ENCODE results near the gene PTPRJ. TPM values are rescaled to one million over a fixed set of nuclear protein-coding genes. Genes with fewer than 3 reads are reported as not detected.
"Not testable (repeated sequence)": the region's sequence is repeated elsewhere in the genome, so short reads cannot be mapped to it uniquely, and the experiment has no call there.

Gene PTPRJ
- total RNA-seq, 1 experiment from 2014 or later, result 19.9 TPM

- no peak for DNase-seq (ENCODE audit: low spot score)
Measured at GRCh38 chr11:48017831-48018527, 37.6 kb downstream of the PTPRJ start.

- DNase-seq (ENCODE audit: low spot score), result no peak
Measured at GRCh38 chr11:48018528-48019216, 38.3 kb downstream of the PTPRJ start.

- no peak for DNase-seq (ENCODE audit: low spot score)
Measured at GRCh38 chr11:48019217-48019584, 38.8 kb downstream of the PTPRJ start.

- DNase-seq (ENCODE audit: low spot score), result no peak
Measured at GRCh38 chr11:48019595-48019994, 39.2 kb downstream of the PTPRJ start.

- DNase-seq (ENCODE audit: low spot score), result no peak
Measured at GRCh38 chr11:48020092-48020755, 39.9 kb downstream of the PTPRJ start.

GRCh38 chr11:48021201-48021820 is 41.0 kb downstream of the PTPRJ start:
- DNase-seq (ENCODE audit: low spot score), result not testable (repeated sequence)

GRCh38 chr11:48022445-48022844 is 42.1 kb downstream of the PTPRJ start:
- DNase-seq (ENCODE audit: low spot score), result no peak

- not testable (repeated sequence) for DNase-seq (ENCODE audit: low spot score)
Measured at GRCh38 chr11:48023608-48024007, 43.2 kb downstream of the PTPRJ start.

GRCh38 chr11:48024635-48025071 is 44.3 kb downstream of the PTPRJ start:
- DNase-seq (ENCODE audit: low spot score), result no peak

GRCh38 chr11:48025293-48025983 is 45.1 kb downstream of the PTPRJ start:
- DNase-seq (ENCODE audit: low spot score), result no peak

- no peak for DNase-seq (ENCODE audit: low spot score)
Measured at GRCh38 chr11:48025984-48026340, 45.6 kb downstream of the PTPRJ start.

- DNase-seq (ENCODE audit: low spot score), result no peak
Measured at GRCh38 chr11:48028914-48029680, 48.7 kb downstream of the PTPRJ start.

- no peak for DNase-seq (ENCODE audit: low spot score)
Measured at GRCh38 chr11:48029681-48030290, 49.4 kb downstream of the PTPRJ start.

GRCh38 chr11:48031602-48032001 is 51.2 kb downstream of the PTPRJ start:
- no peak for DNase-seq (ENCODE audit: low spot score)

GRCh38 chr11:48032721-48033120 is 52.4 kb downstream of the PTPRJ start:
- DNase-seq (ENCODE audit: low spot score), result no peak

GRCh38 chr11:48033918-48034341 is 53.6 kb downstream of the PTPRJ start:
- no peak for DNase-seq (ENCODE audit: low spot score)

GRCh38 chr11:48034926-48035871 is 54.8 kb downstream of the PTPRJ start:
- DNase-seq (ENCODE audit: low spot score), result no peak

GRCh38 chr11:48036011-48036410 is 55.7 kb downstream of the PTPRJ start:
- DNase-seq (ENCODE audit: low spot score), result no peak

- DNase-seq (ENCODE audit: low spot score), result no peak
Measured at GRCh38 chr11:48036466-48036865, 56.1 kb downstream of the PTPRJ start.

All from H4 (cell line).